Neural cell (in vitro differentiated cells): ENCODE data around the gene CHAF1B.

Source experiments
- CTCF ChIP-seq: fragments of 450-650 bp; IDR thresholded peaks from 2 replicates; pipeline ENCODE4 v1.5.1; 2014; ENCODE audit warnings: antibody characterized with exemption, mild to moderate bottlenecking, moderate library complexity; ENCODE audit not compliant: poor library complexity, severe bottlenecking
- EP300 ChIP-seq: fragments of 450-650 bp; conservative IDR thresholded peaks from 2 replicates; pipeline ENCODE4 v1.6.1; 2014; ENCODE audit warnings: antibody characterized with exemption, mild to moderate bottlenecking, moderate library complexity; ENCODE audit not compliant: poor library complexity, severe bottlenecking
- MXI1 ChIP-seq: fragments of 450-650 bp; conservative IDR thresholded peaks from 2 replicates; pipeline ENCODE4 v1.6.1; 2014; ENCODE audit warnings: antibody characterized with exemption, mild to moderate bottlenecking; ENCODE audit not compliant: poor library complexity, severe bottlenecking

GRCh38 chr21:36388096-36388495 is 2.9 kb downstream of the CHAF1B start:
- TF ChIP-seq CTCF, result no peak
- TF ChIP-seq MXI1, result no peak
- no peak for TF ChIP-seq EP300
